ENCODE measurements around the gene TJP1.

Gene TJP1

GRCh38 chr15:29842290-29842689, 20.0 kb upstream of the TJP1 start:
- in situ Hi-C loops (cut with HindIII; ENCODE audit: low sequenced_read_pairs) = no loop called here
- TF ChIP-seq CTCF (IDR thresholded peaks at IDR 0.05; ENCODE audit: low read depth, low read length) = no peak
- DNase-seq (ENCODE audit: low read depth, low spot score) = no peak
- H3K4me3 ChIP-seq (ENCODE audit: low read depth, low read length) = no peak overlapping the region

- no peak for TF ChIP-seq CTCF (IDR thresholded peaks at IDR 0.05; ENCODE audit: low read depth, low read length)
- no peak overlapping the region for H3K4me3 ChIP-seq (ENCODE audit: low read depth, low read length)
- DNase-seq (ENCODE audit: low read depth, low spot score) = no peak
- in situ Hi-C loops (cut with HindIII; ENCODE audit: low sequenced_read_pairs) = no loop called here
These were observed 18.7 kb upstream of the TJP1 start for GRCh38 chr15:29840926-29841325.

- no peak for TF ChIP-seq CTCF (IDR thresholded peaks at IDR 0.05; ENCODE audit: low read depth, low read length)
- in situ Hi-C loops (cut with HindIII; ENCODE audit: low sequenced_read_pairs) = no loop called here
- no peak overlapping the region for H3K4me3 ChIP-seq (ENCODE audit: low read depth, low read length)
- no peak for DNase-seq (ENCODE audit: low read depth, low spot score)
These were observed 17.8 kb upstream of the TJP1 start for GRCh38 chr15:29840054-29840453.

- TF ChIP-seq CTCF (IDR thresholded peaks at IDR 0.05; ENCODE audit: low read depth, low read length) = no peak
- H3K4me3 ChIP-seq (ENCODE audit: low read depth, low read length) = no peak overlapping the region
- DNase-seq (ENCODE audit: low read depth, low spot score) = no peak
- in situ Hi-C loops (cut with HindIII; ENCODE audit: low sequenced_read_pairs) = no loop called here
These were observed 16.2 kb upstream of the TJP1 start for GRCh38 chr15:29838352-29839010.

- no peak for TF ChIP-seq CTCF (IDR thresholded peaks at IDR 0.05; ENCODE audit: low read depth, low read length)
- DNase-seq (ENCODE audit: low read depth, low spot score) = no peak
- H3K4me3 ChIP-seq (ENCODE audit: low read depth, low read length) = no peak overlapping the region
- in situ Hi-C loops (cut with HindIII; ENCODE audit: low sequenced_read_pairs) = no loop called here
These were observed 13.0 kb upstream of the TJP1 start for GRCh38 chr15:29835301-29835700.

GRCh38 chr15:29832709-29833108, 10.4 kb upstream of the TJP1 start:
- H3K4me3 ChIP-seq (ENCODE audit: low read depth, low read length) = no peak overlapping the region
- no peak for DNase-seq (ENCODE audit: low read depth, low spot score)
- no peak for TF ChIP-seq CTCF (IDR thresholded peaks at IDR 0.05; ENCODE audit: low read depth, low read length)
- in situ Hi-C loops (cut with HindIII; ENCODE audit: low sequenced_read_pairs) = no loop called here

Data from astrocyte of the spinal cord (primary cell).